DLD1 (cell line): ENCODE data around the gene PPP2R5A.

Experiments
- in situ Hi-C: cut with HindIII; loops from 2 replicates; pipeline ENCODE4 v1.10.0; 2017; ENCODE audit warnings: low sequenced_read_pairs

Gene PPP2R5A

DNA sequence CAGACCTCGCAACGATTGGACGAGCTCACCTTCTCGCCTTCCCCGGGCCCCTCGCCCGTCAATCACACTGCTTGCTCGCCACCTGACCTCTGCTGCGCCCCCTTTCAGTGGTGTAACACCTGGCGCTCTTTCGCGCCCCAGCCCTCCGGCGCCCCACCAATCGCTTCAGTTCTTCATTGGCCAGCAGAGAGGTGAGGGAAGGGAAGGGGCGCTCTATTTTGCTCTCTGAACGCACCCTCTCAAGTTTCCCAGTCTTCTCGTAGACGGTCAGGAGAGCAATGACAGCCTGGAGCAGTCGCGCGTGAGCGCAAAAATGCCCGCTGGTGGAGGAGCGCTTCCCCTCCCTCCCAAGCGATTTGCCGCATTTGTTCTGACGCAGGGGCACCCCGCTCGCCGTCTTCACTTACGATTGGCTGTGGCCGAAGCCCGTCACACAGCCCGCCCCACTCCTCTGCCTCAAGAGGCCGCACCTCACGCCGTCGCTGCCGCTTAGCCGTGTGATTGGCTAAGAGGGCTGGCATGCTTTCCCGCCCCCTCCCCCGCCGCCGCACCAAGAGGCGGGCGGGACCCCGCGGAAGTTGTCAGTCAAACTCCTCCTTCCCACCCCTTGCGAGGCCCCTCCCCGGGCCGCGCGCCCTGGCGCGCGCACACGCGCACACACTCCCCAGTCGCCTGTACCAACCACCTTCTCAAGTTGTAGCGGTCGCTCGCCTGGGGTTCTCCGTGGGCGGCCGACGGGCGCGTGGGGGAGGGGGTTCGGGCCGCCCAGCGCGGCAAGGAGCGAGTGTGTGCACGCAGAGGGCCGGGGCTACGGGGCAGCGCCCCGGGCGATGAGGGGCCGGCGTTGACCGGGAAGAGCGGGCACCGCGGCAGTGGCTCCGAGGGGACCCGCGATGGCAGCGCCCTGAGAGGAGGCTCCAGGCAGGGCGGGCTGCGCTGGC is at the start of gene PPP2R5A:
PPP2R5A (plus strand) TSS at position 667 of the 941 bp plus-strand sequence. CDS start 701 bp downstream, outside the sequence.
- in situ Hi-C loops: no loop called here

DNA sequence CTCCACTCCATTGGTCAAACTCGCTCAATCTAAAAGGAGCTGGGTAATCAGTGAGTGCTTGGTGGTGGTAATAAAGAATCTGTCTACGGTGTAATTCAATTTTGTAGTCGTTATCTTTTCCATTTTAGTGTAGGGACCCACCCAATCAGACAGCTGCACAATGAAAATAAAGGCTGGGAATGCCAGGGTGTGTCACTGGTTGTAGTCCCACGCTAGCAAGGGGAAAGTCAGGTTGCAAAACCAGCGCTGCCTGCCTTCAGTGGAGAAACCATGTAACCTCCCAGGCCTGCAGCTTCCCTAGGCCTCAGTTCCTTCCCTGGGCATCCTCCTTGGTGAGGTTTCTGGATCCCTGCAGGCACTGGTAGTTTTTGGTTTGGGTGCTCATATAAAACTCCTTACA is 49.4 kb upstream of the PPP2R5A start:
- in situ Hi-C loops: no loop called here

GRCh38 chr1:212236664-212237220 is 48.5 kb upstream of the PPP2R5A start:
- in situ Hi-C loops: no loop called here

DNA sequence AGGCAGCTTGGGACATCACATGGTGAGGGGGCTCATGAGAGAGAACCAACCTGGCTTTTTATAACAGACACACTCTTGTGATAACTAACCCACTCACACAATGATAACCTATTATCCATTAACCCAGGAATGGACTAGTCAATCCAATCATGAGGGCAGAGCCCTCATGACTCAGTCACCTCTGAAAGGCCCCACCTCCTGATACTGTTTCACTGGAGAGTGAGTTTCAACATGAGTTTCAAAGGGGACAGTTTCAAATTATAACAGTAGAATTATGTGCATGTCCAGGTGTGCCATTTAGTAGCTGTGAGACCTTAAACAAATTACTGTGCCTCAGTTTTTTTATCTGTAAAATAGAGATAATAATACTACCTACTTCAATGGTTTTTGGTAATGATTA is 47.6 kb upstream of the PPP2R5A start:
- in situ Hi-C loops: no loop called here

- in situ Hi-C loops: no loop called here
Measured at GRCh38 chr1:212238552-212238951, 46.7 kb upstream of the PPP2R5A start.

DNA sequence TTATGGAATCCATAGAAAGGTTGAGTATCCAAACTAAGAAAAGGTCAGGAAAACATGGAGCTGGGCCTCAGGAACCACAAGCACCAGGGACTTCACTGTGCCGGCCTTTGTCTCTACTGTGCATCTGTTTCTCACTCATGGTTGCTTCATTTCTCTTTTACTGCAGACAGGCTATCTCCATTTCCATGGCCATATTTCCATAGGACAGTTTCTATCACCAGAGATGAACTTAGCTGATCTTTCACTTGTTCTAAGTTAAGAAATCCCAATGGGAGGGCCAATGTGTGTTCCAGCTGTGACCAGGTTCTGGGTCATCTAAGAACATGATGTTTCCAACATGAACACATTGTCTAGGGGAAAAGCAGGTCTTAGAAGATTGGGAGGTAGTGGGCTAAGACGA is 43.7 kb upstream of the PPP2R5A start:
- in situ Hi-C loops: no loop called here

- in situ Hi-C loops: no loop called here
Measured at GRCh38 chr1:212241957-212242287, 43.3 kb upstream of the PPP2R5A start.

DNA sequence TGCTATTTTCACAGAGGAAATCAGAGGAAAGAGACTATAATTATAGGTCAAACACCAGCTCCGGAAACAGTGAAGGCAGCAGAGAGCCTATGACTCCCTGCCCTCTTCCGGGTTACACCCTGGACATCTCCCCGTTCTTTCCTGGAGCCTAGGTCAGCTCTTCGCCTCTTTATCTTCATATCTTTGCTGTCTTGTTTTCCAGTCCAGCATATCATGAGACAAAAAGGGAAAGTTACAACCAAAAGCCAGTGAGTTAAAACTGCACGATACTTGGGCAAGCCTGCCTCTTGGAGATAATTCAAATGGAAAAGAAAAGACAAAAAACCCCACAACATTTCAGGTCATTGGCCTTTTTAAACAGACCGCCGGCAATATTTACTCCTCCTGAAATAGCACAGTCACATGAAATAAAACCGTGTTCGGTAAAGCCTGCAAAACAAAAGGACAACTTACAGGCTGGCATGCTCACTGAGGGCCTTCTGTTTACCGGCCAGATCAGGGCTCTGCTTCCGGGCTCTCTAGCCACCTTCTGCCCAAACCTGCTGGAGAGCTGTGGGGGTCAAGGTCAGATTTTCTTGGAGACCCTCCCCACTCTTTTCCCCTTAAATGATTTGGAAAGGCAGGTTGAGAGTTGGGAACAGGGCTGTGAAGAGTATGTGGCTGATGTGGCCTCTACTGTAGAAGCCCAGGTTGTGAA is 42.8 kb upstream of the PPP2R5A start:
- in situ Hi-C loops: no loop called here

DNA sequence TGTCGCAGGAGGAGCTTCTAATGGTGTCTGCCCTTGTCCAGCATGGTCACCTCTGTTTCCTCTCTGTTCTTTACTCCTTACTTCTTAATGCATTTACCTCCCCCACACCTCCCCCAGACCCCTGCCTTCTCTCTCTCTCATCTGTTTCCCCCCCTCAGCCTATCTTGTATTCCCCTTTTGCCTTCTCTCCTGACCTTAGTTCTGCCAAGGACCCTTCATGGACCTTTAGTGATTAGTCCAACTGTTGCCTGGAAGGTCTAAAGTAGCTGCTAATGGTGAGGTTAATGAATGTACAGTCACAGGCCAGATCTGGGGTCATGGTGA is 42.3 kb upstream of the PPP2R5A start:
- in situ Hi-C loops: no loop called here

DNA sequence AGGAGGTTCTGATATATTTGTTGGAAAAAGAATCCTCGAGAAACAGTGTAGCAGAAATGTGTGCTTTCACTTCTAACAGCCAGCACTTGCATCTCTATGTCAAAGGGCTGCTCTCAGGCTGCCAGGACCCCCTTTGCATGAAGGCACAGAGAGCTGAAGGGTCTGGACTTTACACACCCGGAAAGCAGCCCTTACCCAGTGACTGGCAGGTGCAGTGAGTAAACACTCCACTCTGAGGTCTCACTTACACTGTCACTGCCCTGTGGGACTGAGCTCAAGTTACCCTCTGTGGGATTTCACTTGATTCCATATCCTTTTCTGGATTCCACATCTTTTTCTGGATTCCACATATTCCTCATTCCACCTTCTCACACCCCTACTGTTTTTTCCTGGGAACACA is 40.8 kb upstream of the PPP2R5A start:
- in situ Hi-C loops: no loop called here

- in situ Hi-C loops: no loop called here
Measured at GRCh38 chr1:212247179-212247721, 38.0 kb upstream of the PPP2R5A start.

DNA sequence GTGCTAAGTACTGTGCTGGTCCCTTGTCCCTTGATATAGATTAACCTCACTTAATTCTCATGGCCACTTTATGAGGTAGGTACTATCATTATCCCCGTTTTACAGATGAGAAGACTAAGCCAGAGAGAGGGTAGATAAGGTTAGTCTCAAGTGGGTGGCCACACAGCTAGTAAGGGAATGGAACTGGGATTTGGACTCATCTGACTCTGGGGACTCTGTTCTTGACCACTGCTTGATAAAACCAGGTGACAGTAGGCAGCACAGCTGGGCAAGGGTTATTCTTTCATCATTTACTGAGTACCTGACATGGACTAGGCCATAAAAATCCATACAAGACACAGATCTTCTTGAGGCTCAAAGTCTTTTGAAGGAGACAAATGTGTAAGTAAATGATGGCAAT is 37.2 kb upstream of the PPP2R5A start:
- in situ Hi-C loops: no loop called here

GRCh38 chr1:212254853-212255363 is 30.3 kb upstream of the PPP2R5A start:
- in situ Hi-C loops: no loop called here

GRCh38 chr1:212255705-212256307 is 29.4 kb upstream of the PPP2R5A start:
- in situ Hi-C loops: no loop called here

GRCh38 chr1:212256369-212256768 is 28.8 kb upstream of the PPP2R5A start:
- in situ Hi-C loops: no loop called here

GRCh38 chr1:212257157-212257556 is 28.1 kb upstream of the PPP2R5A start:
- in situ Hi-C loops: no loop called here

- in situ Hi-C loops: no loop called here
Measured at GRCh38 chr1:212259693-212260480, 25.3 kb upstream of the PPP2R5A start.

DNA sequence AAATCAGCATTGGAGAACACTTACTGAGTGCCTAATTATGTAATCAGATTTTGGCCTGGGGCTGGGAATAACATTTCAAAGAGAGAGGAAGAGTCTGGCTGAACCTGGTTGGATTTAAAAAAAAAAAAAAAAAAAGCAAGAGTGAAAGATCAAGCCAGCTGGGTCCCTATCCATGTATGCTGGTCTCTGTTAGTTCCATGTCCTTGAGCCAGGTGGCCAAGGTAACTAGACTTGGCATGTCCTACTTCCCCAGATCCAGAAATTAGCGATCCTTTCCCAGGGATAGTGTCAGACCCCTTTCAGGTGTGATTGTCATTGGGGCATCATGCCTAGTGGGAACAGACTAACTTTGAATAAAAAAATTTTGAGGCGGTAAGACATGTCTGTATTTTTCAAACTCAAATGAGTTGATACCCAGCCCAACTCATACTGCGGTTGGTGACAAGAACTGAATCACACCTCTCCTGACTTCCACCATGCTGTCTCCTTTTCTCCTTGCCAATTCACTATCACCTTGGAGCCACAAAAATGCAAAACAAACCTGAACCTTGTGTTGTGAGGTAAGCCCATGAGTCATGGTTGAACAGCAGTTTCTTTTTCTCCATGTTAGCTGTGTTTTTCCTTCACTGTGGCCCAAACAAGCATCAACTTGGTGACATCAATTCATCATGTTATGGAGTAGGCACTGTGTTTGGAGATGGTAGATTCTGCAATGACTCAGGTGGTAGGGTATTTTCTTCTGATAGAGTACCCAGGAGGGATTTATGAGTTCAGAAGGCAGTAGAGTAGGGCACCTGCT is 24.5 kb upstream of the PPP2R5A start:
- in situ Hi-C loops: no loop called here

GRCh38 chr1:212261361-212261929 is 23.8 kb upstream of the PPP2R5A start:
- in situ Hi-C loops: no loop called here
